Fibroblast of lung (primary cell): Measurements from ENCODE around the gene TPMT. TPM values are rescaled to one million over a fixed set of nuclear protein-coding genes. Genes with fewer than 3 reads are reported as not detected.

Source experiments
- DNase-seq, 2 donors: peaks; one replicate each; pipeline versions ENCODE4 v3.0.0 to v3.0.0-alpha.2; 2010; ENCODE audit warnings: low read depth in 2 of 2
- H2AFZ ChIP-seq: 2 replicates; pipeline ENCODE4 v1.5.1; 2012; ENCODE audit warnings: low read length, control low read depth, inconsistent platforms
- H3K27ac ChIP-seq: 2 replicates; pipeline ENCODE4 v1.5.1; 2011; ENCODE audit warnings: low read length, control low read depth; ENCODE audit not compliant: insufficient read depth
- H3K27me3 ChIP-seq: 2 replicates; pipeline ENCODE4 v1.5.1; 2011; ENCODE audit warnings: mild to moderate bottlenecking, low read length; ENCODE audit not compliant: control insufficient read depth, insufficient read depth
- H3K36me3 ChIP-seq: 2 replicates; pipeline ENCODE4 v1.5.1; 2011; ENCODE audit warnings: low read length; ENCODE audit not compliant: control insufficient read depth, insufficient read depth
- H3K4me1 ChIP-seq: 2 replicates; pipeline ENCODE4 v1.5.1; 2011; ENCODE audit warnings: low read length; ENCODE audit not compliant: control insufficient read depth, insufficient read depth; ENCODE audit errors: extremely low read depth
- H3K4me2 ChIP-seq: 2 replicates; pipeline ENCODE4 v1.5.1; 2011; ENCODE audit warnings: low read length, control low read depth; ENCODE audit not compliant: insufficient read depth; ENCODE audit errors: extremely low read depth
- H3K4me3 ChIP-seq, 4 experiments: fragments of 200-600 bp in 1 of 4; sonication (generic) in 1 of 4; replicated peaks in 1 of 4; 2 replicates each; pipeline ENCODE4 v1.5.1; 2011 to 2016; ENCODE audit warnings: low read length in 4 of 4, low read depth in 3 of 4, mild to moderate bottlenecking in 3 of 4, control low read depth in 2 of 4, inconsistent platforms in 1 of 4, mixed read lengths in 1 of 4; ENCODE audit not compliant: insufficient read depth in 1 of 4; ENCODE audit errors: control extremely low read depth in 1 of 4
- H3K79me2 ChIP-seq: 2 replicates; pipeline ENCODE4 v1.5.1; 2012; ENCODE audit warnings: mild to moderate bottlenecking, low read length, inconsistent platforms; ENCODE audit not compliant: control insufficient read depth, insufficient read depth
- H3K9ac ChIP-seq: 2 replicates; pipeline ENCODE4 v1.5.1; 2011; ENCODE audit warnings: mild to moderate bottlenecking, low read length, control low read depth; ENCODE audit not compliant: insufficient read depth
- H3K9me3 ChIP-seq: 2 replicates; pipeline ENCODE4 v1.5.1; 2012; ENCODE audit warnings: low read depth, low read length; ENCODE audit not compliant: control insufficient read depth, insufficient read depth
- H4K20me1 ChIP-seq: 2 replicates; pipeline ENCODE4 v1.5.1; 2011; ENCODE audit warnings: low read length; ENCODE audit not compliant: control insufficient read depth, insufficient read depth; ENCODE audit errors: extremely low read depth
- EZH2 ChIP-seq: IDR thresholded peaks from 2 replicates; pipeline ENCODE4 v1.5.1; 2012; ENCODE audit warnings: low read length, control low read depth, mild to moderate bottlenecking; ENCODE audit errors: missing control alignments
- polyA plus RNA-seq, 2 donors: library from polyadenylated mRNA; depleted of rRNA in 1 of 2; stranded (reverse) in 1 of 2; unstranded in 1 of 2; fragments of >200 nt; gene quantifications; 2 replicates each; pipeline ENCODE4 v1.2.1, GENCODE V29; 2011 to 2012; ENCODE audit warnings: missing spikeins in 1 of 2
- total RNA-seq: library from RNA; depleted of rRNA; stranded (reverse); fragments of >200 nt; gene quantifications from 2 replicates; pipeline ENCODE4 v1.2.1, GENCODE V29; 2014
- TF ChIP-seq, protein P1 (sequence below), 2 donors: IDR thresholded peaks in 1 of 2; conservative IDR thresholded peaks in 1 of 2; 1 replicate in 1 of 2; 2 replicates in 1 of 2; pipeline ENCODE4 v1.5.1; 2011 to 2012; ENCODE audit warnings: low read length in 2 of 2, control low read depth in 1 of 2, inconsistent platforms in 1 of 2, low read depth in 1 of 2, mild to moderate bottlenecking in 1 of 2

The TPMT gene
- total and polyA plus RNA-seq, 2 donors (not counting 1 experiment from before 2014, with no cell fraction given): 17.5 to 20.2 TPM

DNA sequence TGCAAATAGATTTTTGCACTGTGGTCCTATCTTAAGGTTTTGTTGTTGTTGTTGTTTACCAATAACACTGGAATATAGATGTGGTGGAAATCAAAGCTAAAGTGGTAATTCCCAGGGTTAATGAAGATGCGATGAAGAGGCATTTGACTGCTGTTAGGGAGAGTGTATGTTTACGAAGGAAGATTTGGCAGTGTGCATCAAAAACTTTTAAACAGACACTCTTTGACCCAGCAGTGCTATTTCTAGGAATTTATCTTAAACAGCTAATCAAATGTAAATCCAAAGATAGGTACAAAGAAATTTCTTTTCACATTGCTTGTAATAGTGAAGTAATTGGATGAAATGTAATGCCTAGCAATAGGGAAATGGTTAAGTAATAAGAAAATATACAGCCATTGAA lies 34.3 kb upstream of the TPMT start:
- H2AFZ ChIP-seq: no peak overlapping the region
- H3K79me2 ChIP-seq: no peaks in the 10 kb centered on the region
- H3K27ac ChIP-seq: no peak overlapping the region
- no peak overlapping the region for H3K4me3 ChIP-seq
- H3K36me3 ChIP-seq: no peaks in the 10 kb centered on the region
- H3K9ac ChIP-seq: no peak overlapping the region
- no peaks in the 10 kb centered on the region for H4K20me1 ChIP-seq
- no peaks in the 10 kb centered on the region for H3K4me1 ChIP-seq
- TF ChIP-seq, protein P1, sequence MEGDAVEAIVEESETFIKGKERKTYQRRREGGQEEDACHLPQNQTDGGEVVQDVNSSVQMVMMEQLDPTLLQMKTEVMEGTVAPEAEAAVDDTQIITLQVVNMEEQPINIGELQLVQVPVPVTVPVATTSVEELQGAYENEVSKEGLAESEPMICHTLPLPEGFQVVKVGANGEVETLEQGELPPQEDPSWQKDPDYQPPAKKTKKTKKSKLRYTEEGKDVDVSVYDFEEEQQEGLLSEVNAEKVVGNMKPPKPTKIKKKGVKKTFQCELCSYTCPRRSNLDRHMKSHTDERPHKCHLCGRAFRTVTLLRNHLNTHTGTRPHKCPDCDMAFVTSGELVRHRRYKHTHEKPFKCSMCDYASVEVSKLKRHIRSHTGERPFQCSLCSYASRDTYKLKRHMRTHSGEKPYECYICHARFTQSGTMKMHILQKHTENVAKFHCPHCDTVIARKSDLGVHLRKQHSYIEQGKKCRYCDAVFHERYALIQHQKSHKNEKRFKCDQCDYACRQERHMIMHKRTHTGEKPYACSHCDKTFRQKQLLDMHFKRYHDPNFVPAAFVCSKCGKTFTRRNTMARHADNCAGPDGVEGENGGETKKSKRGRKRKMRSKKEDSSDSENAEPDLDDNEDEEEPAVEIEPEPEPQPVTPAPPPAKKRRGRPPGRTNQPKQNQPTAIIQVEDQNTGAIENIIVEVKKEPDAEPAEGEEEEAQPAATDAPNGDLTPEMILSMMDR (conservative IDR thresholded peaks at IDR 0.05 in 1 of 2, IDR thresholded peaks at IDR 0.05 in 1 of 2; ENCODE audit: low read depth in 1 of 2, low read length in 2 of 2): no peak
- no peak for TF ChIP-seq EZH2
- H3K27me3 ChIP-seq: no peaks in the 10 kb centered on the region
- H3K9me3 ChIP-seq: no peaks in the 10 kb centered on the region
- H3K4me2 ChIP-seq: no peak overlapping the region
- DNase-seq: no peak

DNA sequence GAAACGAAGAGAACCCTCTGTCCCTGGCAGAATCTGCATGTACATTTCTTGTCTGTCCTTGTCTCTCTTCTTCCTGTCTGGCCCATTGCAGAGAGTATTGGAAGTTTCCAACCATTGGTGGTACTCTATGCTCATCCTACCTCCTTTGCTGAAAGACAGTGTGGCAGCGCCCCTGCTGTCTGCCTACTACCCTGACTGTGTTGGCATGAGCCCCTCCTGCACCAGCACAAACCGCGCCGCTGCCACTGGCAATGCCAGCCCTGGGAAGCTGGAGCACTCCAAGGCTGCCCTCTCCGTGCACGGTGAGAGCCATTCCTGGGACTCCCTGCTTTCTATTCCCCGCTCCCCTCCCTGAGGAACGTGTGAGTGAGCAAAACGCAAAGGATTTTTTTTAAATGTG lies 32.8 kb upstream of the TPMT start:
- TF ChIP-seq EZH2: no peak
- TF ChIP-seq, protein P1 (conservative IDR thresholded peaks at IDR 0.05 in 1 of 2, IDR thresholded peaks at IDR 0.05 in 1 of 2; ENCODE audit: low read depth in 1 of 2, low read length in 2 of 2): no peak
- no peak for DNase-seq
- no peak overlapping the region for H2AFZ ChIP-seq
- no peak overlapping the region for H3K4me3 ChIP-seq
- no peaks in the 10 kb centered on the region for H3K79me2 ChIP-seq
- H3K9me3 ChIP-seq: no peaks in the 10 kb centered on the region
- no peak overlapping the region for H3K4me2 ChIP-seq
- H3K27ac ChIP-seq: no peak overlapping the region
- H3K9ac ChIP-seq: no peak overlapping the region
- no peaks in the 10 kb centered on the region for H4K20me1 ChIP-seq
- H3K27me3 ChIP-seq: no peaks in the 10 kb centered on the region
- H3K36me3 ChIP-seq: no peaks in the 10 kb centered on the region
- no peaks in the 10 kb centered on the region for H3K4me1 ChIP-seq

DNA sequence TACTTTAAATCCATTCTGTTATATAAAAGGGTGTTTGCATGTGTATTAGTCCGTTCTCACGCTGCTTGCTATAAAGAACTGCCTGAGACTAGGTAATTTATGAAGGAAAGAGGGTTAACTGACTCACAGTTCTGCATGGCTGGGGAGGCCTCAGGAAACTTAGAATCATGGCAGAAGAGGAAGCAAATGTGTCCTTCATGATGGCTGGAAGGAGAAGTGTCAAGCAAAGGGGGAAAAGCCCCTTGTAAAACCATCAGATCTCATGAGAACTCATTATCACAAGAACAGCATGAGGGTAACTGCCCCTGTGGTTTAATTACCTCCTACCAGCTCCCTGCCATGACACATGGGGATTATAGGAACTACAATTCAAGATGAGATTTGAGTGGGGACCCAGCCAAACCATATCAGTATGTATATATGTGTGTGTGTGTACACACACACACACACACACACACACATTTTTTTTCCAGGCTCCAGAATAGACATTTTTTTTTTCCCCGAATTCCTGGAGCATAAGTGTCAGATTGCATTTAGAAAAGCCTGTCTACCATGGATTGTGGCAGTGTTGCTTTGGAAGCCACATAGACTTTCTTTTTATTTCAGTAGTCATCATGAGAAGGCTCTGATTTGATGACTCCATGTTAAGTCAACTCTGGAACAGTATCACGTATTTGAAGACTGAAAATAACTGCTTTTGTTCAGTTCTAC lies 31.8 kb upstream of the TPMT start:
- H3K4me3 ChIP-seq: no peak overlapping the region

More for the DNA sequence above, 31.8 kb upstream of the TPMT start:
- H3K27ac ChIP-seq: no peak overlapping the region
- no peak overlapping the region for H3K9ac ChIP-seq
- H3K4me2 ChIP-seq: no peak overlapping the region
- no peaks in the 10 kb centered on the region for H4K20me1 ChIP-seq
- H3K4me1 ChIP-seq: no peaks in the 10 kb centered on the region
- H3K79me2 ChIP-seq: no peaks in the 10 kb centered on the region
- DNase-seq: peak in 1 of 2 donors; percentile 27
- TF ChIP-seq, protein P1 (conservative IDR thresholded peaks at IDR 0.05 in 1 of 2, IDR thresholded peaks at IDR 0.05 in 1 of 2; ENCODE audit: low read depth in 1 of 2, low read length in 2 of 2): no peak
- TF ChIP-seq EZH2: no peak
- no peak overlapping the region for H2AFZ ChIP-seq
- no peaks in the 10 kb centered on the region for H3K36me3 ChIP-seq
- no peaks in the 10 kb centered on the region for H3K9me3 ChIP-seq
- no peaks in the 10 kb centered on the region for H3K27me3 ChIP-seq
